ENCODE results near the gene SLC25A21.

DNA sequence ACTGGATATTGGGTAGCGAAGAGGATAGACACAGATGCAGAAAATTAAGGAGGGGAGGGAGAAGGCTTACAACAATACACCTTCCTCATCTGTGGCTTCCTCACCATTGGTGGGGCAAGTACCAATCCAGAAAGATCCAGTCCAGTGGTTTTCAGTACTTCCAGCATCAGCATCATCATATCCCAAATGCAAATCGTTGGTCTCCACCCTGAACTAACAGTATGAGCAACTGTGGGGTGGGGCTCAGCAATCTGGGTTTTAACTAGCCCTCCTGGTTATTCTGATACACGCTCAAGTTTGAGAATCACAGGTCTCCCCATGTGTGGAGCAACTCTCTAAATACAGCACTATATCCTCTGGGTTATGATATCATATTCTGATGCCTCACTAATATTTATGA, 317.0 kb downstream of the SLC25A21 start:
- TF ChIP-seq, protein P1, sequence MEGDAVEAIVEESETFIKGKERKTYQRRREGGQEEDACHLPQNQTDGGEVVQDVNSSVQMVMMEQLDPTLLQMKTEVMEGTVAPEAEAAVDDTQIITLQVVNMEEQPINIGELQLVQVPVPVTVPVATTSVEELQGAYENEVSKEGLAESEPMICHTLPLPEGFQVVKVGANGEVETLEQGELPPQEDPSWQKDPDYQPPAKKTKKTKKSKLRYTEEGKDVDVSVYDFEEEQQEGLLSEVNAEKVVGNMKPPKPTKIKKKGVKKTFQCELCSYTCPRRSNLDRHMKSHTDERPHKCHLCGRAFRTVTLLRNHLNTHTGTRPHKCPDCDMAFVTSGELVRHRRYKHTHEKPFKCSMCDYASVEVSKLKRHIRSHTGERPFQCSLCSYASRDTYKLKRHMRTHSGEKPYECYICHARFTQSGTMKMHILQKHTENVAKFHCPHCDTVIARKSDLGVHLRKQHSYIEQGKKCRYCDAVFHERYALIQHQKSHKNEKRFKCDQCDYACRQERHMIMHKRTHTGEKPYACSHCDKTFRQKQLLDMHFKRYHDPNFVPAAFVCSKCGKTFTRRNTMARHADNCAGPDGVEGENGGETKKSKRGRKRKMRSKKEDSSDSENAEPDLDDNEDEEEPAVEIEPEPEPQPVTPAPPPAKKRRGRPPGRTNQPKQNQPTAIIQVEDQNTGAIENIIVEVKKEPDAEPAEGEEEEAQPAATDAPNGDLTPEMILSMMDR (IDR thresholded peaks at IDR 0.05; ENCODE audit: insufficient read depth, low read length, poor library complexity, severe bottlenecking), result no peak
- TF ChIP-seq EZH2phosphoT487 (conservative IDR thresholded peaks at IDR 0.05; ENCODE audit: low read length), result no peak

All from SU-DHL-6 (cell line).